T-cell (primary cell): ENCODE data around the gene TTC24. TPM values are rescaled to one million over a fixed set of nuclear protein-coding genes. Genes with fewer than 3 reads are reported as not detected.

Source experiments
- ATAC-seq, 4 experiments: fragments of 200-7000 bp in 3 of 4; fragments of 150-1000 bp in 1 of 4; cut with Tn5 transposase; replicated peaks in 1 of 4; 1 replicate in 3 of 4; 2 replicates in 1 of 4; pipeline ENCODE4 v1.10.0; 2021; ENCODE audit warnings: moderate library complexity in 3 of 4, mild to moderate bottlenecking in 2 of 4, moderate number of reproducible peaks in 1 of 4
- CTCF ChIA-PET, 2 donors: fragments of 300-600 bp; sonication (Branson Sonifier 250); formaldehyde crosslinking; loops; one replicate each; lab custom pipeline; 2022; ENCODE audit warnings: antibody characterized with exemption in 2 of 2; lab: Charles Lee
- POLR2A ChIA-PET, 2 donors: fragments of 300-600 bp; sonication (Branson Sonifier 250); formaldehyde crosslinking; loops; one replicate each; lab custom pipeline; 2022; ENCODE audit warnings: antibody characterized with exemption in 2 of 2; lab: Charles Lee
- DNase-seq, 35 experiments: peaks; one replicate each; pipeline versions ENCODE4 v3.0.0 to v3.0.0-alpha.2; 2013 to 2023
- H3K27ac ChIP-seq: one replicate; pipeline ENCODE4 v1.5.1; 2013; ENCODE audit warnings: low read length
- H3K27me3 ChIP-seq, 2 experiments: replicated peaks in 1 of 2; 1 replicate in 1 of 2; 2 replicates in 1 of 2; pipeline versions ENCODE4 v1.6.1 to v1.7.0; 2013; ENCODE audit warnings: low read length in 1 of 2, mixed read lengths in 1 of 2; ENCODE audit not compliant: control insufficient read depth in 2 of 2, insufficient read depth in 2 of 2; ENCODE audit errors: extremely low read depth in 1 of 2
- H3K36me3 ChIP-seq, 2 donors: 1 replicate in 1 of 2; 2 replicates in 1 of 2; pipeline versions ENCODE4 v1.6.1 to v1.7.0; 2013; ENCODE audit warnings: low read length in 1 of 2; ENCODE audit not compliant: control insufficient read depth in 2 of 2, insufficient read depth in 1 of 2; ENCODE audit errors: extremely low read depth in 1 of 2
- H3K4me1 ChIP-seq, 2 experiments: 1 replicate in 1 of 2; 2 replicates in 1 of 2; pipeline versions ENCODE4 v1.6.1 to v1.7.0; 2013; ENCODE audit warnings: low read length in 2 of 2, mixed read lengths in 1 of 2; ENCODE audit not compliant: insufficient read depth in 2 of 2, control insufficient read depth in 1 of 2; ENCODE audit errors: extremely low read depth in 1 of 2
- H3K4me3 ChIP-seq, 2 donors: 1 replicate in 1 of 2; 2 replicates in 1 of 2; pipeline versions ENCODE4 v1.5.1 to v1.7.0; 2013; ENCODE audit warnings: mild to moderate bottlenecking in 2 of 2, low read length in 1 of 2, moderate library complexity in 1 of 2; ENCODE audit not compliant: control insufficient read depth in 1 of 2; ENCODE audit errors: extremely low read depth in 1 of 2
- H3K9me3 ChIP-seq: 2 replicates; pipeline ENCODE4 v1.7.0; 2013
- H3K27ac Mint-ChIP-seq, 2 donors: one replicate each; pipeline ENCODE4 v1.8.0; 2020 to 2021; ENCODE audit warnings: mild to moderate bottlenecking in 2 of 2, mixed read lengths in 2 of 2
- H3K27me3 Mint-ChIP-seq, 2 donors: one replicate each; pipeline ENCODE4 v1.8.0; 2021 to 2022; ENCODE audit warnings: mixed read lengths in 2 of 2
- H3K36me3 Mint-ChIP-seq: one replicate; pipeline ENCODE4 v1.8.0; 2021; ENCODE audit warnings: mixed read lengths
- H3K4me1 Mint-ChIP-seq, 3 donors: one replicate each; pipeline ENCODE4 v1.8.0; 2020 to 2022; ENCODE audit warnings: mixed read lengths in 3 of 3, mild to moderate bottlenecking in 1 of 3
- H3K4me3 Mint-ChIP-seq, 3 donors: one replicate each; pipeline ENCODE4 v1.8.0; 2020 to 2022; ENCODE audit warnings: mild to moderate bottlenecking in 3 of 3, mixed read lengths in 3 of 3, moderate library complexity in 3 of 3
- H3K9me3 Mint-ChIP-seq, 3 donors: one replicate each; pipeline ENCODE4 v1.8.0; 2020 to 2022; ENCODE audit warnings: mixed read lengths in 3 of 3
- WGBS: methylation state at CpG from one replicate; pipeline ENCODE4 v1.1.5; 2013; ENCODE audit warnings: missing lambda C conversion rate; ENCODE audit not compliant: insufficient coverage; 5-methylcytosine and 5-hydroxymethylcytosine counted together
- total RNA-seq, 35 experiments: library from RNA in 6 of 35; stranded (reverse) in 6 of 35; fragments of 120-200 nt in 1 of 35; gene quantifications; one replicate each; pipeline versions ENCODE4 v1.2.1 to v1.2.4 and lab custom pipeline; 2013 to 2026

The TTC24 gene
- total RNA-seq, 5 donors from 2014 or later (not counting 1 experiment from before 2014, with no cell fraction given) = 9.9 to 43.6 (median 16.4) TPM

- CTCF ChIA-PET = interaction anchor here (0.6 to 0.8 kb wide), 2 partner anchors 81 to 186 kb away, joined by 3 to 7 read pairs; no protein-coding TSS in a partner anchor
These were observed 8.2 kb upstream of the TTC24 start for GRCh38 chr1:156571261-156571852.

GRCh38 chr1:156571919-156572662 lies 7.4 kb upstream of the TTC24 start, which contains the start of gene IQGAP3:
TSS of gene IQGAP3 (minus strand) at chr1:156572565. CDS start at chr1:156572529, 36 bp downstream.
- H3K36me3 ChIP-seq = no peaks in the 10 kb centered on the region
- peak within 1 kb of the TSS; percentile 8 to 64 for H3K4me3 ChIP-seq
- 9% methylated on average over 33 of the region's 38 CpGs for WGBS
- ChIA-PET POLR2A (no interaction called here), CTCF (no interaction called here)
- H3K9me3 ChIP-seq = no peaks in the 10 kb centered on the region
- H3K4me3 Mint-ChIP-seq = peak within 1 kb of the TSS; percentile 75 to 91 (median 79)
- H3K27me3 Mint-ChIP-seq = peaks cover 34 to 38% of the 10 kb centered on the region in 2 donors
- ATAC-seq (peak; percentile 83 to 99 (median 93)), DNase-seq (peak; percentile 40 to 79 (median 64))
- no peaks in the 10 kb centered on the region for H3K9me3 Mint-ChIP-seq
- H3K27ac ChIP-seq = no peak within 1 kb of the TSS
- H3K4me1 Mint-ChIP-seq = peaks cover 13 to 20% (median 16%) of the 10 kb centered on the region in 3 donors
- H3K36me3 Mint-ChIP-seq = no peaks in the 10 kb centered on the region
- H3K27ac Mint-ChIP-seq = peak within 1 kb of the TSS in 1 of 2 donors; percentile 69
- H3K4me1 ChIP-seq = peaks cover 4 to 11% of the 10 kb centered on the region in 2 experiments
- peaks cover 0 to 29% of the 10 kb centered on the region in 2 experiments for H3K27me3 ChIP-seq

More at GRCh38 chr1:156571261-156571852, 8.2 kb upstream of the TTC24 start:
- H3K4me3 ChIP-seq = no peak overlapping the region
- peaks cover 0 to 29% of the 10 kb centered on the region in 2 experiments for H3K27me3 ChIP-seq
- peaks cover 34 to 38% of the 10 kb centered on the region in 2 donors for H3K27me3 Mint-ChIP-seq
- WGBS = no CpG with 5 or more reads among the region's 4 CpGs
- H3K4me1 ChIP-seq = peaks cover 4 to 11% of the 10 kb centered on the region in 2 experiments
- H3K9me3 Mint-ChIP-seq = no peaks in the 10 kb centered on the region
- DNase-seq (no peak), ATAC-seq (no peak)
- no peaks in the 10 kb centered on the region for H3K36me3 Mint-ChIP-seq
- H3K36me3 ChIP-seq = no peaks in the 10 kb centered on the region
- no peak overlapping the region for H3K27ac ChIP-seq
- POLR2A ChIA-PET = interaction anchor here (0.6 kb wide), 2 partner anchors 81 to 102 kb away, joined by 3 to 4 read pairs; no protein-coding TSS in a partner anchor
- H3K9me3 ChIP-seq = no peaks in the 10 kb centered on the region
- H3K4me1 Mint-ChIP-seq = peaks cover 13 to 20% (median 16%) of the 10 kb centered on the region in 3 donors
- no peak overlapping the region for H3K27ac Mint-ChIP-seq
- peak overlapping the region in 2 of 3 donors; percentile 44 to 91 for H3K4me3 Mint-ChIP-seq

- H3K27me3 Mint-ChIP-seq = peaks cover 34 to 38% of the 10 kb centered on the region in 2 donors
- H3K4me3 Mint-ChIP-seq = peak overlapping the region; percentile 75 to 91 (median 79)
- Histone ChIP-seq H3K4me1 (peaks cover 4 to 11% of the 10 kb centered on the region in 2 experiments), H3K27me3 (peaks cover 0 to 29% of the 10 kb centered on the region in 2 experiments), H3K4me3 (peak overlapping the region; percentile 8 to 64), H3K9me3 (no peaks in the 10 kb centered on the region), H3K36me3 (no peaks in the 10 kb centered on the region), H3K27ac (no peak overlapping the region)
- no peak for ATAC-seq
- H3K4me1 Mint-ChIP-seq = peaks cover 13 to 20% (median 16%) of the 10 kb centered on the region in 3 donors
- H3K9me3 Mint-ChIP-seq = no peaks in the 10 kb centered on the region
- ChIA-PET POLR2A (no interaction called here), CTCF (no interaction called here)
- no peaks in the 10 kb centered on the region for H3K36me3 Mint-ChIP-seq
- 40% methylated on average over 7 of the region's 10 CpGs for whole genome bisulfite sequencing
- DNase-seq = no peak
- H3K27ac Mint-ChIP-seq = peak overlapping the region in 1 of 2 donors; percentile 69
These were observed 6.9 kb upstream of the TTC24 start for GRCh38 chr1:156572663-156573018.

- DNase-seq = no peak
- no peak overlapping the region for H3K27ac Mint-ChIP-seq
- H3K4me1 ChIP-seq = peaks cover 4 to 11% of the 10 kb centered on the region in 2 experiments
- H3K4me3 Mint-ChIP-seq = no peak overlapping the region
- no peak for ATAC-seq
- H3K4me1 Mint-ChIP-seq = peaks cover 13 to 20% (median 16%) of the 10 kb centered on the region in 3 donors
- peaks cover 34 to 38% of the 10 kb centered on the region in 2 donors for H3K27me3 Mint-ChIP-seq
- ChIA-PET CTCF (interaction anchor here (0.6 kb wide), 2 partner anchors 30 to 115 kb away, joined by 3 to 4 read pairs; no protein-coding TSS in a partner anchor), POLR2A (no interaction called here)
- no CpG with 5 or more reads among the region's 2 CpGs for WGBS
- H3K36me3 Mint-ChIP-seq = no peaks in the 10 kb centered on the region
- H3K9me3 ChIP-seq = no peaks in the 10 kb centered on the region
- H3K9me3 Mint-ChIP-seq = no peaks in the 10 kb centered on the region
- H3K27me3 ChIP-seq = peaks cover 0 to 29% of the 10 kb centered on the region in 2 experiments
- no peak overlapping the region for H3K4me3 ChIP-seq
- H3K36me3 ChIP-seq = no peaks in the 10 kb centered on the region
- H3K27ac ChIP-seq = no peak overlapping the region
These were observed 5.4 kb upstream of the TTC24 start for GRCh38 chr1:156574039-156574633.

- peaks cover 0 to 18% of the 10 kb centered on the region in 2 experiments for H3K4me1 ChIP-seq
- ATAC-seq (no peak), DNase-seq (no peak)
- no peaks in the 10 kb centered on the region for H3K36me3 Mint-ChIP-seq
- no peaks in the 10 kb centered on the region for H3K9me3 Mint-ChIP-seq
- H3K27me3 Mint-ChIP-seq = peaks cover 12 to 20% of the 10 kb centered on the region in 2 donors
- no peak overlapping the region for H3K4me3 Mint-ChIP-seq
- H3K27ac ChIP-seq = no peak overlapping the region
- no peak overlapping the region for H3K4me3 ChIP-seq
- ChIA-PET CTCF (no interaction called here), POLR2A (interaction anchor here in 1 of 2 donors (0.7 kb wide), 1 partner anchor 79 kb away, joined by 4 read pairs; no protein-coding TSS in a partner anchor)
- no peaks in the 10 kb centered on the region for H3K9me3 ChIP-seq
- no peaks in the 10 kb centered on the region for H3K36me3 ChIP-seq
- peaks cover 14 to 25% (median 18%) of the 10 kb centered on the region in 3 donors for H3K4me1 Mint-ChIP-seq
- no peak overlapping the region for H3K27ac Mint-ChIP-seq
- 100% methylated on average over 2 of the region's 3 CpGs for whole genome bisulfite sequencing
- H3K27me3 ChIP-seq = peaks cover 0 to 14% of the 10 kb centered on the region in 2 experiments
These were observed 2.0 kb upstream of the TTC24 start for GRCh38 chr1:156577550-156577949.

- Histone ChIP-seq H3K36me3 (no peaks in the 10 kb centered on the region), H3K9me3 (no peaks in the 10 kb centered on the region), H3K27ac (no peak overlapping the region), H3K27me3 (peaks cover 0 to 8% of the 10 kb centered on the region in 2 experiments), H3K4me1 (peaks cover 3 to 21% of the 10 kb centered on the region in 2 experiments), H3K4me3 (no peak overlapping the region)
- no CpG with 5 or more reads among the region's 7 CpGs for WGBS
- no peak for ATAC-seq
- ChIA-PET POLR2A (interaction anchor here in 1 of 2 donors (0.6 kb wide), 1 partner anchor 57 kb away, joined by 3 read pairs; no protein-coding TSS in a partner anchor), CTCF (interaction anchor here in 1 of 2 donors (0.7 kb wide), 1 partner anchor 27 kb away, joined by 4 read pairs; no protein-coding TSS in a partner anchor)
- Mint-ChIP-seq H3K4me1 (peaks cover 14 to 25% (median 16%) of the 10 kb centered on the region in 3 donors), H3K27ac (no peak overlapping the region), H3K4me3 (no peak overlapping the region), H3K27me3 (peaks cover 7 to 15% of the 10 kb centered on the region in 2 donors), H3K9me3 (no peaks in the 10 kb centered on the region), H3K36me3 (no peaks in the 10 kb centered on the region)
- no peak for DNase-seq
These were observed 1.5 kb upstream of the TTC24 start for GRCh38 chr1:156578055-156578454.
